Measurements from ENCODE around the gene MCRS1.
"Not testable (repeated sequence)": the region's sequence is repeated elsewhere in the genome, so short reads cannot be mapped to it uniquely, and the experiment has no call there.

MCRS1 gene

GRCh38 chr12:49534731-49535278, 33.1 kb downstream of the MCRS1 start:
- no peak for DNase-seq (ENCODE audit: low read depth)
- TF ChIP-seq, protein P1, sequence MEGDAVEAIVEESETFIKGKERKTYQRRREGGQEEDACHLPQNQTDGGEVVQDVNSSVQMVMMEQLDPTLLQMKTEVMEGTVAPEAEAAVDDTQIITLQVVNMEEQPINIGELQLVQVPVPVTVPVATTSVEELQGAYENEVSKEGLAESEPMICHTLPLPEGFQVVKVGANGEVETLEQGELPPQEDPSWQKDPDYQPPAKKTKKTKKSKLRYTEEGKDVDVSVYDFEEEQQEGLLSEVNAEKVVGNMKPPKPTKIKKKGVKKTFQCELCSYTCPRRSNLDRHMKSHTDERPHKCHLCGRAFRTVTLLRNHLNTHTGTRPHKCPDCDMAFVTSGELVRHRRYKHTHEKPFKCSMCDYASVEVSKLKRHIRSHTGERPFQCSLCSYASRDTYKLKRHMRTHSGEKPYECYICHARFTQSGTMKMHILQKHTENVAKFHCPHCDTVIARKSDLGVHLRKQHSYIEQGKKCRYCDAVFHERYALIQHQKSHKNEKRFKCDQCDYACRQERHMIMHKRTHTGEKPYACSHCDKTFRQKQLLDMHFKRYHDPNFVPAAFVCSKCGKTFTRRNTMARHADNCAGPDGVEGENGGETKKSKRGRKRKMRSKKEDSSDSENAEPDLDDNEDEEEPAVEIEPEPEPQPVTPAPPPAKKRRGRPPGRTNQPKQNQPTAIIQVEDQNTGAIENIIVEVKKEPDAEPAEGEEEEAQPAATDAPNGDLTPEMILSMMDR (conservative IDR thresholded peaks at IDR 0.05; ENCODE audit: low read depth, low read length), result no peak

DNA sequence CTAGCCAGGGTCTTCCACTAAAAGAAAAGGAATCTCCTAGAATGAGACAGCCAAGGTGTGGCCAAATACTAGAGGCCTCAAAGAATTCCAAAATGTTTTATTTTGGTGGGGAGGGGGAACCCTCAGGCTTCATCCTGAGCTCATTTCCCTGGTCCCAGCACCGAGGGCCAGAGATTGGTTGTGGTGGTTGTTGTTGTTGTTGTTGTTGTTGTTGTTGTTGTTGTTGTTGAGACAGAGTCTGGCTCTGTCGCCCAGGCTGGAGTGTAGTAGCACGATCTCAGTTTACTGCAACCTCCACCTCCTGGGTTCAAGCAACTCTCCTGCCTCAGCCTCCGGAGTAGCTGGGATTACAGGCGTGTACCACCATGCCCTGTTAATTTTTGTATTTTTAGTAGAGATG, 33.8 kb downstream of the MCRS1 start:
- DNase-seq (ENCODE audit: low read depth); H3K4me3 ChIP-seq (ENCODE audit: low read length): not testable (repeated sequence)

More at GRCh38 chr12:49534731-49535278, 33.1 kb downstream of the MCRS1 start:
- no peak overlapping the region for H3K4me3 ChIP-seq (ENCODE audit: low read length)

DNA sequence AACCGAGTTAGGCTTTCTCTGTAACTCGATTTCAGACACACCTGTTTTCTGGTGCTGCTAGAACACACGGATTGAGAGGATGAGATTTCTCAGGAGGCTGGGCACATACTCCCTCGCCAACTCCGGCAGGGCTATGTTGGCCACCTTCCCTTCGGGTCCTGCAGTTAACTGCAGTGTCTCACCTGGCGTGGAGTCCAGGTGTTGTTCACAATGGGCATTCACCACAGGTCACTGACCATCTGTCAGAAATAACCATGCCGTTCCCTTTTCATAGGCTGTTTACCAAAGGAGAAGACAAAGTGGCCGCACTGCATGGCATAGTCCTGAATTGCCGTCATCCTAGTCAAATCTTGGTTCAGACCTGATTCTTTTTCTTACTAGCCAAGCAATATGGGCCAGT, 34.6 kb downstream of the MCRS1 start:
- DNase-seq (ENCODE audit: low read depth), result no peak
- no peak overlapping the region for H3K4me3 ChIP-seq (ENCODE audit: low read length)
- TF ChIP-seq, protein P1 (conservative IDR thresholded peaks at IDR 0.05; ENCODE audit: low read depth, low read length), result no peak

GRCh38 chr12:49531745-49532144, 36.2 kb downstream of the MCRS1 start:
- no peak overlapping the region for H3K4me3 ChIP-seq (ENCODE audit: low read length)
- DNase-seq (ENCODE audit: low read depth), result no peak
- TF ChIP-seq, protein P1 (conservative IDR thresholded peaks at IDR 0.05; ENCODE audit: low read depth, low read length), result no peak

- DNase-seq (ENCODE audit: low read depth), result no peak
- TF ChIP-seq, protein P1 (conservative IDR thresholded peaks at IDR 0.05; ENCODE audit: low read depth, low read length), result no peak
- H3K4me3 ChIP-seq (ENCODE audit: low read length), result no peak overlapping the region
Measured at GRCh38 chr12:49529414-49529813, 38.5 kb downstream of the MCRS1 start.

- TF ChIP-seq, protein P1 (conservative IDR thresholded peaks at IDR 0.05; ENCODE audit: low read depth, low read length), result no peak
- no peak for DNase-seq (ENCODE audit: low read depth)
- H3K4me3 ChIP-seq (ENCODE audit: low read length), result no peak overlapping the region
Measured at GRCh38 chr12:49527361-49528130, 40.4 kb downstream of the MCRS1 start.

GRCh38 chr12:49525942-49526341, 42.0 kb downstream of the MCRS1 start:
- TF ChIP-seq, protein P1 (conservative IDR thresholded peaks at IDR 0.05; ENCODE audit: low read depth, low read length), result no peak
- no peak for DNase-seq (ENCODE audit: low read depth)
- no peak overlapping the region for H3K4me3 ChIP-seq (ENCODE audit: low read length)
